Endothelial cell of umbilical vein (primary cell): ENCODE measurements around the gene HRH2. TPM values are rescaled to one million over a fixed set of nuclear protein-coding genes. Genes with fewer than 3 reads are reported as not detected.

Experiments
- Bru-seq: library from RNA; stranded (reverse); fragments of 400-500 nt; gene quantifications from one replicate; lab custom pipeline; 2021; lab: Mats Ljungman, UMichigan
- BruChase-seq, 2 experiments: library from RNA; stranded (reverse); fragments of 400-500 nt; gene quantifications; one replicate each; lab custom pipeline; 2021; lab: Mats Ljungman, UMichigan
- BruUV-seq: library from RNA; stranded (reverse); fragments of 400-500 nt; replicated peaks from 2 replicates; lab custom pipeline; 2021; lab: Mats Ljungman, UMichigan
- CTCF ChIA-PET: fragments of 300-600, 350-600 bp; sonication (Branson Sonifier 250); formaldehyde crosslinking; loops from one replicate; lab custom pipeline; 2021; ENCODE audit warnings: antibody characterized with exemption, inconsistent platforms; lab: Charles Lee
- POLR2A ChIA-PET: fragments of 300-600, 350-600 bp; sonication (Branson Sonifier 250); formaldehyde crosslinking; loops from one replicate; lab custom pipeline; 2021; ENCODE audit warnings: antibody characterized with exemption, inconsistent platforms; lab: Charles Lee
- DNase-seq: peaks from one replicate; pipeline ENCODE4 v3.0.0-alpha.2; 2011; ENCODE audit warnings: low read depth, low spot score
- FAIRE-seq: peaks from 2 replicates; lab custom pipeline; 2011; peaks lifted over from hg19 to GRCh38; lab: Jason Lieb, UNC
- H2AFZ ChIP-seq: 2 replicates; pipeline ENCODE4 v1.6.0; 2012; ENCODE audit warnings: low read depth, low read length, control low read depth, inconsistent platforms
- H3K27ac ChIP-seq: 2 replicates; pipeline ENCODE4 v1.5.1; 2011; ENCODE audit warnings: low read depth, mild to moderate bottlenecking, control low read depth, low read length, moderate library complexity; ENCODE audit not compliant: insufficient read depth
- H3K27me3 ChIP-seq, 2 experiments: 2 replicates each; pipeline versions ENCODE4 v1.6.0 to v1.6.1; 2011; ENCODE audit warnings: low read length in 2 of 2, mixed read lengths in 1 of 2; ENCODE audit not compliant: control insufficient read depth in 2 of 2, insufficient read depth in 2 of 2
- H3K36me3 ChIP-seq, 2 experiments: 2 replicates in 1 of 2; 3 replicates in 1 of 2; pipeline ENCODE4 v1.5.1; 2011; ENCODE audit warnings: low read length in 2 of 2, mild to moderate bottlenecking in 1 of 2, moderate library complexity in 1 of 2; ENCODE audit not compliant: control insufficient read depth in 2 of 2, insufficient read depth in 2 of 2; ENCODE audit errors: extremely low read depth in 1 of 2
- H3K4me1 ChIP-seq: 3 replicates; pipeline ENCODE4 v1.5.1; 2011; ENCODE audit warnings: mild to moderate bottlenecking, low read length; ENCODE audit not compliant: control insufficient read depth, insufficient read depth; ENCODE audit errors: extremely low read depth
- H3K4me2 ChIP-seq: 2 replicates; pipeline ENCODE4 v1.6.1; 2011; ENCODE audit warnings: low read length, control low read depth, mixed read lengths; ENCODE audit not compliant: insufficient read depth
- H3K4me3 ChIP-seq, 3 experiments: fragments of 200-600 bp in 1 of 3; sonication (generic), shearing (Covaris generic) in 1 of 3; replicated peaks in 1 of 3; 2 replicates each; pipeline ENCODE4 v1.5.1; 2011 to 2016; ENCODE audit warnings: control low read depth in 3 of 3, low read length in 3 of 3, mild to moderate bottlenecking in 2 of 3, inconsistent platforms in 1 of 3, low read depth in 1 of 3, moderate library complexity in 1 of 3; ENCODE audit not compliant: insufficient read depth in 1 of 3
- H3K79me2 ChIP-seq: 2 replicates; pipeline ENCODE4 v1.6.0; 2012; ENCODE audit warnings: low read length, inconsistent platforms; ENCODE audit not compliant: control insufficient read depth, insufficient read depth
- H3K9ac ChIP-seq: replicated peaks from 2 replicates; pipeline ENCODE3; 2011; ENCODE audit warnings: low read length, control low read depth; ENCODE audit not compliant: insufficient read depth; ENCODE audit errors: extremely low read depth
- H3K9me1 ChIP-seq: replicated peaks from 3 replicates; pipeline ENCODE4 v1.6.0; 2011; ENCODE audit warnings: mild to moderate bottlenecking, low read length; ENCODE audit not compliant: control insufficient read depth, insufficient read depth; ENCODE audit errors: extremely low read depth
- H3K9me3 ChIP-seq: replicated peaks from 2 replicates; pipeline ENCODE4 v1.5.1; 2012; ENCODE audit warnings: low read length, inconsistent platforms; ENCODE audit not compliant: control insufficient read depth, insufficient read depth
- H4K20me1 ChIP-seq: replicated peaks from 2 replicates; pipeline ENCODE3; 2011; ENCODE audit warnings: mild to moderate bottlenecking, low read length; ENCODE audit not compliant: control insufficient read depth, insufficient read depth; ENCODE audit errors: extremely low read depth
- EZH2 ChIP-seq: IDR thresholded peaks from 2 replicates; pipeline ENCODE4 v1.6.1; 2012; ENCODE audit warnings: borderline replicate concordance, low read depth, mild to moderate bottlenecking, moderate library complexity, low read length, inconsistent platforms; ENCODE audit not compliant: severe bottlenecking
- FOS ChIP-seq: IDR thresholded peaks from 2 replicates; pipeline ENCODE4 v1.6.1; 2011; ENCODE audit warnings: mild to moderate bottlenecking, low read length, moderate library complexity, borderline replicate concordance; ENCODE audit not compliant: insufficient read depth
- POLR2AphosphoS5 ChIP-seq: IDR thresholded peaks from 2 replicates; pipeline ENCODE4 v1.6.1; 2012; ENCODE audit warnings: low read depth, mild to moderate bottlenecking, control low read depth, low read length, moderate library complexity; ENCODE audit not compliant: insufficient read depth
- dilution Hi-C: fragments of 300-500 bp; cut with MboI; formaldehyde crosslinking; loops from one replicate; pipeline ENCODE4 v1.15.0; 2019; ENCODE audit warnings: low sequenced_read_pairs; ENCODE audit not compliant: extremely low pct_ligation_motif_present
- intact Hi-C: fragments of 100-400 bp; cut with micrococcal nuclease; formaldehyde crosslinking; loops from one replicate; pipeline ENCODE4 v1.10.0; 2022
- long read RNA-seq: library from polyadenylated mRNA; stranded (forward); transcript quantifications from one replicate; pipeline ENCODE4 v2.0.0, GENCODE V29; 2021
- polyA minus RNA-seq, 3 experiments: library from RNA; depleted of rRNA, polyadenylated mRNA; stranded (reverse); fragments of >200 nt; gene quantifications; 1 replicate in 1 of 3; 2 replicates in 2 of 3; pipeline ENCODE4 v1.2.3, GENCODE V29; 2011
- polyA plus RNA-seq, 4 experiments: library from polyadenylated mRNA; depleted of rRNA in 3 of 4; stranded (reverse) in 3 of 4; unstranded in 1 of 4; fragments of >200 nt; gene quantifications; 2 replicates each; pipeline versions ENCODE4 v1.2.1 to v1.2.3, GENCODE V29; 2011 to 2012; ENCODE audit warnings: missing spikeins in 1 of 4
- total RNA-seq: library from RNA; stranded (reverse); gene quantifications from 2 replicates; pipeline ENCODE4 v1.2.3, GENCODE V29; 2021
- TF ChIP-seq, protein P1 (sequence below), 2 donors: IDR thresholded peaks; 1 replicate in 1 of 2; 2 replicates in 1 of 2; pipeline ENCODE4 v1.5.1; 2011; ENCODE audit warnings: low read length in 2 of 2, mild to moderate bottlenecking in 2 of 2, moderate library complexity in 2 of 2, control low read depth in 1 of 2, inconsistent platforms in 1 of 2, low read depth in 1 of 2; ENCODE audit not compliant: insufficient read depth in 1 of 2; ENCODE audit errors: extremely low read depth in 1 of 2

The HRH2 gene, protein sequence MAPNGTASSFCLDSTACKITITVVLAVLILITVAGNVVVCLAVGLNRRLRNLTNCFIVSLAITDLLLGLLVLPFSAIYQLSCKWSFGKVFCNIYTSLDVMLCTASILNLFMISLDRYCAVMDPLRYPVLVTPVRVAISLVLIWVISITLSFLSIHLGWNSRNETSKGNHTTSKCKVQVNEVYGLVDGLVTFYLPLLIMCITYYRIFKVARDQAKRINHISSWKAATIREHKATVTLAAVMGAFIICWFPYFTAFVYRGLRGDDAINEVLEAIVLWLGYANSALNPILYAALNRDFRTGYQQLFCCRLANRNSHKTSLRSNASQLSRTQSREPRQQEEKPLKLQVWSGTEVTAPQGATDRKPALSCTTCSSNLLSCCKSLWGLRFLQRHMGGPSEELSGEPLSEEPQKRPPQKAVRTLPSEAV
- total RNA-seq = not detected in 2 replicates
- not detected in 2 replicates for polyA plus RNA-seq
- not detected in 2 replicates for polyA plus RNA-seq (2011; cell fraction: cytosol; rRNA removed)
- not detected in 2 replicates for polyA plus RNA-seq (2011; cell fraction: nucleus; rRNA removed)
- polyA plus RNA-seq (2012) = not detected in 2 replicates
- not detected in 2 replicates for polyA minus RNA-seq
- not detected for polyA minus RNA-seq (2011; cell fraction: cytosol; rRNA and poly(A)+ RNA removed)
- not detected in 2 replicates for polyA minus RNA-seq (2011; cell fraction: nucleus; rRNA and poly(A)+ RNA removed)
- Bru-seq, nascent RNA = not detected
- not detected for BruChase-seq, experiment 1, labeled RNA remaining after a 6-hour chase
- not detected for BruChase-seq, experiment 2, labeled RNA remaining after a 2-hour chase
- long read RNA-seq = 0 reads

DNA sequence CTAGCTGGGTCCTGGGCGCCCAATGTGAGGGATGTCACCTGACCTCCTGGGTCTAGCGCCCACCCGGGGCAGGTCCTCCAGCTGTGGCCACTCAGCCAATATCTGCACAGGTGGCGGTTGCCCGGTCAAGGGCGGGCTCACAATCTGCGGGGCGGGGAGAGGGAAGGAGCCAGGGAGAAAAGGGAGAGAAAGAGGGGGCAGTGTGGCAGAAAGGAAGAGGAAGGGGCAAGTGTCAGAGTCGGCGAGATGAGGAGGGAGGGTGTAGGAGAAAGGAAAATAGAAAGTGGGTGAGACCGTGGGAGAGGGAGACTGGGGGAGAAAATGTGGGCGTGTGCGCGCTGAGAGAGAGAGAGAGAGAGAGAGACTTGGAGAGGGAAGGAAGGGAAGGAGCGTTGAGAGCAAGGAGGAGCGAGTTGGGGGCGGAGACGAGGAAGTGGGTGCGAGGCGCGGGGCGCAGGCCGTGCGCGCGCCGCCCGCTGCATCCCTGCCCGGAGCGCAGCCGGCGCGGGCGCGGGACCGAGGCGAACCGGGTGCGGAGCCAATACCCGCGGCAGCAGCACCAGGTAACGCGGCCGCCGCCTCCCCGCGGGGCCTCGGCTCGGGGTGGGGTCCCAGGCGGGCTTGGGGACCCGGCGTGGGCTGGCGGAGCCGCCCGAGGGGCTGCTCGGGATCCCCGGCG is at the start of gene HRH2:
TSS of gene HRH2 (plus strand) at position 479 of the 679 bp plus-strand sequence. CDS start 25,163 bp downstream, outside the sequence.
- CTCF ChIA-PET = no interaction called here
- H3K9me3 ChIP-seq = no peaks in the 10 kb centered on the region
- dilution Hi-C loops (no loop called here), intact Hi-C loops (no loop called here)
- no peak within 1 kb of the TSS for H3K4me2 ChIP-seq
- no peaks in the 10 kb centered on the region for H3K9me1 ChIP-seq
- H3K4me3 ChIP-seq = no peak within 1 kb of the TSS
- H3K36me3 ChIP-seq = no peaks in the 10 kb centered on the region
- FAIRE-seq (no peak), DNase-seq (no peak)
- H3K9ac ChIP-seq = no peak within 1 kb of the TSS
- H3K79me2 ChIP-seq = no peaks in the 10 kb centered on the region
- no peak within 1 kb of the TSS for H3K27ac ChIP-seq
- no peak for TF ChIP-seq FOS
- TF ChIP-seq POLR2AphosphoS5 = no peak
- no peak for TF ChIP-seq EZH2
- TF ChIP-seq, protein P1, sequence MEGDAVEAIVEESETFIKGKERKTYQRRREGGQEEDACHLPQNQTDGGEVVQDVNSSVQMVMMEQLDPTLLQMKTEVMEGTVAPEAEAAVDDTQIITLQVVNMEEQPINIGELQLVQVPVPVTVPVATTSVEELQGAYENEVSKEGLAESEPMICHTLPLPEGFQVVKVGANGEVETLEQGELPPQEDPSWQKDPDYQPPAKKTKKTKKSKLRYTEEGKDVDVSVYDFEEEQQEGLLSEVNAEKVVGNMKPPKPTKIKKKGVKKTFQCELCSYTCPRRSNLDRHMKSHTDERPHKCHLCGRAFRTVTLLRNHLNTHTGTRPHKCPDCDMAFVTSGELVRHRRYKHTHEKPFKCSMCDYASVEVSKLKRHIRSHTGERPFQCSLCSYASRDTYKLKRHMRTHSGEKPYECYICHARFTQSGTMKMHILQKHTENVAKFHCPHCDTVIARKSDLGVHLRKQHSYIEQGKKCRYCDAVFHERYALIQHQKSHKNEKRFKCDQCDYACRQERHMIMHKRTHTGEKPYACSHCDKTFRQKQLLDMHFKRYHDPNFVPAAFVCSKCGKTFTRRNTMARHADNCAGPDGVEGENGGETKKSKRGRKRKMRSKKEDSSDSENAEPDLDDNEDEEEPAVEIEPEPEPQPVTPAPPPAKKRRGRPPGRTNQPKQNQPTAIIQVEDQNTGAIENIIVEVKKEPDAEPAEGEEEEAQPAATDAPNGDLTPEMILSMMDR (IDR thresholded peaks at IDR 0.05; ENCODE audit: extremely low read depth in 1 of 2, insufficient read depth in 1 of 2, low read depth in 1 of 2, low read length in 2 of 2) = no peak
- POLR2A ChIA-PET = no interaction called here
- no peaks in the 10 kb centered on the region for H3K4me1 ChIP-seq
- no peaks in the 10 kb centered on the region for H4K20me1 ChIP-seq
- H2AFZ ChIP-seq = no peak within 1 kb of the TSS
- peaks cover 0 to 3% of the 10 kb centered on the region in 2 experiments for H3K27me3 ChIP-seq
- no TSS peak for BruUV-seq
